CD4-positive, alpha-beta T cell (primary cell): ENCODE results near the gene ARHGAP5. TPM values are rescaled to one million over a fixed set of nuclear protein-coding genes. Genes with fewer than 3 reads are reported as not detected.

Source experiments
- ATAC-seq: fragments of 200-7000 bp; cut with Tn5 transposase; one replicate; pipeline ENCODE4 v1.10.0; 2022; ENCODE audit warnings: mild to moderate bottlenecking; ENCODE audit not compliant: poor library complexity
- CTCF ChIA-PET: fragments of 350-600 bp; sonication (Branson Sonifier 250); formaldehyde crosslinking; loops from one replicate; lab custom pipeline; 2021; ENCODE audit warnings: antibody characterized with exemption, inconsistent platforms; lab: Charles Lee
- POLR2A ChIA-PET: fragments of 350-600 bp; sonication (Branson Sonifier 250); formaldehyde crosslinking; loops from one replicate; lab custom pipeline; 2021; ENCODE audit warnings: antibody characterized with exemption, inconsistent platforms; lab: Charles Lee
- DNase-seq, 14 experiments: peaks; one replicate each; pipeline ENCODE4 v3.0.0-alpha.2; 2013 to 2020; ENCODE audit warnings: mixed read lengths in 2 of 14
- H3K27ac ChIP-seq, 2 donors: one replicate each; pipeline versions ENCODE4 v1.5.1 to v1.7.0; 2013; ENCODE audit warnings: low read length in 2 of 2, low read depth in 1 of 2, mild to moderate bottlenecking in 1 of 2
- H3K27me3 ChIP-seq, 2 experiments: 1 replicate in 1 of 2; 2 replicates in 1 of 2; pipeline versions ENCODE4 v1.6.1 to v1.7.0; 2013; ENCODE audit warnings: low read length in 2 of 2, control low read depth in 1 of 2, mild to moderate bottlenecking in 1 of 2, moderate library complexity in 1 of 2; ENCODE audit not compliant: insufficient read depth in 2 of 2, control insufficient read depth in 1 of 2
- H3K36me3 ChIP-seq: one replicate; pipeline ENCODE4 v1.6.1; 2013; ENCODE audit warnings: low read length, control low read depth; ENCODE audit not compliant: insufficient read depth
- H3K4me1 ChIP-seq: one replicate; pipeline ENCODE4 v1.6.1; 2013; ENCODE audit warnings: low read length, control low read depth; ENCODE audit not compliant: insufficient read depth
- H3K4me3 ChIP-seq: one replicate; pipeline ENCODE4 v1.5.1; 2013; ENCODE audit warnings: mild to moderate bottlenecking, low read length, moderate library complexity
- H3K9me3 ChIP-seq, 2 experiments: 1 replicate in 1 of 2; 2 replicates in 1 of 2; pipeline versions ENCODE4 v1.6.1 to v1.7.0; 2013; ENCODE audit warnings: low read length in 2 of 2, mild to moderate bottlenecking in 2 of 2, control low read depth in 1 of 2, moderate library complexity in 1 of 2; ENCODE audit not compliant: control insufficient read depth in 1 of 2, insufficient read depth in 1 of 2
- H3K27ac Mint-ChIP-seq: one replicate; pipeline ENCODE4 v1.8.0; 2020; ENCODE audit warnings: mixed read lengths
- H3K27me3 Mint-ChIP-seq: one replicate; pipeline ENCODE4 v1.8.0; 2021; ENCODE audit warnings: mixed read lengths
- H3K36me3 Mint-ChIP-seq: one replicate; pipeline ENCODE4 v1.8.0; 2021; ENCODE audit warnings: low read depth, mixed read lengths
- H3K4me1 Mint-ChIP-seq: one replicate; pipeline ENCODE4 v1.8.0; 2021; ENCODE audit warnings: low read depth, mixed read lengths
- H3K4me3 Mint-ChIP-seq: one replicate; pipeline ENCODE4 v1.8.0; 2020; ENCODE audit warnings: mild to moderate bottlenecking, mixed read lengths
- H3K9me3 Mint-ChIP-seq: one replicate; pipeline ENCODE4 v1.8.0; 2020; ENCODE audit warnings: mixed read lengths
- CTCF ChIP-seq: fragments of 200-600 bp; IDR thresholded peaks from one replicate; pipeline ENCODE4 v1.8.0; 2022; ENCODE audit warnings: antibody characterized with exemption, mild to moderate bottlenecking
- intact Hi-C, 2 experiments: fragments of 100-400 bp; cut with DNase I in 1 of 2; cut with micrococcal nuclease in 1 of 2; formaldehyde crosslinking; loops; one replicate each; pipeline versions ENCODE4 v1.15.1 to v1.9.0; 2023 to 2025; cut with DNase I, micrococcal nuclease
- total RNA-seq, 174 experiments: library from RNA in 2 of 174; stranded (reverse) in 2 of 174; gene quantifications; one replicate each; pipeline ENCODE4 v1.2.3 and lab custom pipeline; 2021 to 2026

ARHGAP5 gene
- total RNA-seq, 2 experiments from 2014 or later = 68.5 to 72.5 TPM

GRCh38 chr14:32055175-32055574 is 21.9 kb upstream of the ARHGAP5 start:
- H3K4me3 Mint-ChIP-seq = no peak overlapping the region
- H3K4me1 Mint-ChIP-seq = no peaks in the 10 kb centered on the region
- Histone ChIP-seq H3K4me3 (no peak overlapping the region), H3K27ac (no peak overlapping the region), H3K9me3 (no peaks in the 10 kb centered on the region), H3K36me3 (no peaks in the 10 kb centered on the region), H3K4me1 (no peaks in the 10 kb centered on the region), H3K27me3 (no peaks in the 10 kb centered on the region)
- no peaks in the 10 kb centered on the region for H3K36me3 Mint-ChIP-seq
- peaks cover 13% of the 10 kb centered on the region for H3K27me3 Mint-ChIP-seq
- ChIA-PET POLR2A (no interaction called here), CTCF (no interaction called here)
- ATAC-seq (no peak), DNase-seq (no peak)
- intact Hi-C loops = no loop called here
- no peaks in the 10 kb centered on the region for H3K9me3 Mint-ChIP-seq
- no peak overlapping the region for H3K27ac Mint-ChIP-seq
- no peak for TF ChIP-seq CTCF

GRCh38 chr14:32059702-32060101 is 17.4 kb upstream of the ARHGAP5 start:
- Histone ChIP-seq H3K36me3 (no peaks in the 10 kb centered on the region), H3K4me3 (no peak overlapping the region), H3K9me3 (no peaks in the 10 kb centered on the region), H3K27ac (no peak overlapping the region), H3K4me1 (no peaks in the 10 kb centered on the region), H3K27me3 (peaks cover 0 to 6% of the 10 kb centered on the region in 2 experiments)
- peaks cover 21% of the 10 kb centered on the region for H3K27me3 Mint-ChIP-seq
- ATAC-seq (no peak), DNase-seq (no peak)
- H3K4me1 Mint-ChIP-seq = no peaks in the 10 kb centered on the region
- no peaks in the 10 kb centered on the region for H3K36me3 Mint-ChIP-seq
- H3K9me3 Mint-ChIP-seq = no peaks in the 10 kb centered on the region
- H3K4me3 Mint-ChIP-seq = no peak overlapping the region
- CTCF ChIA-PET = interaction anchor here (1.0 kb wide), 1 partner anchor 14 kb away, joined by 3 read pairs; no protein-coding TSS in a partner anchor
- POLR2A ChIA-PET = no interaction called here
- no peak overlapping the region for H3K27ac Mint-ChIP-seq
- no peak for TF ChIP-seq CTCF
- intact Hi-C loops = no loop called here

- no peaks in the 10 kb centered on the region for H3K9me3 ChIP-seq
- no peaks in the 10 kb centered on the region for H3K36me3 ChIP-seq
- DNase-seq = no peak
- ATAC-seq = no peak
- Mint-ChIP-seq H3K4me3 (no peak overlapping the region), H3K9me3 (no peaks in the 10 kb centered on the region), H3K27ac (no peak overlapping the region), H3K4me1 (no peaks in the 10 kb centered on the region), H3K36me3 (no peaks in the 10 kb centered on the region), H3K27me3 (peaks cover 13% of the 10 kb centered on the region)
- ChIA-PET POLR2A (no interaction called here), CTCF (no interaction called here)
- H3K27ac ChIP-seq = no peak overlapping the region
- no peak overlapping the region for H3K4me3 ChIP-seq
- intact Hi-C loops = no loop called here
- no peak for TF ChIP-seq CTCF
- peaks cover 0 to 6% of the 10 kb centered on the region in 2 experiments for H3K27me3 ChIP-seq
- H3K4me1 ChIP-seq = no peaks in the 10 kb centered on the region
These were observed 12.2 kb upstream of the ARHGAP5 start for GRCh38 chr14:32064931-32065330.
